Skin of body (tissue), 2 donors: ENCODE results near the gene VTI1B. TPM values are rescaled to one million over a fixed set of nuclear protein-coding genes. Genes with fewer than 3 reads are reported as not detected.
A peak's percentile ranks its signal among the peaks of the same experiment; 100 is the strongest.

Source experiments
- DNase-seq: peaks from one replicate; lab custom pipeline; 2025; lab: John Stamatoyannopoulos, UW
- total RNA-seq: library from RNA; depleted of rRNA; stranded (reverse); fragments of >200 nt; gene quantifications from one replicate; pipeline ENCODE4 v1.2.3, GENCODE V29; 2014

VTI1B gene
- total RNA-seq, 1 donor from 2014 or later, result 34.0 TPM

DNA sequence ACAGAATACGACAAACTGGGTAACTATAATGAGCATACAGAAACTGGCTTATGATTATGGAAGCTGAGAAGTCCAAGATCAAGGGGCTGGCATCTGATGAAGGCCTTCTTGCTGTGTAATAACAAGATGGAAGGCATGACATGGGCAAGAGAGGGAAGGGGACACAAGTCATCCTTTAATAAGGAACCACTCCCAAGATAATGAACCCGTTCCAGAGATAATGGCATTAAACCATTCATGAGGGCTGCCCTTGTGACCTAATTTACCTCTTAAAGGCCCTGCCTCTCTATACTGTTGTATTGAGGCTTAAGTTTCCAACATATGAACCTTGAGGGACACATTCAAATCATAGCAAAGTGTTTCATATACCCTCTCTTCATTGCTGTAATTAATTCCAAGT, 4.6 kb upstream of the VTI1B start:
- no peak for DNase-seq

DNA sequence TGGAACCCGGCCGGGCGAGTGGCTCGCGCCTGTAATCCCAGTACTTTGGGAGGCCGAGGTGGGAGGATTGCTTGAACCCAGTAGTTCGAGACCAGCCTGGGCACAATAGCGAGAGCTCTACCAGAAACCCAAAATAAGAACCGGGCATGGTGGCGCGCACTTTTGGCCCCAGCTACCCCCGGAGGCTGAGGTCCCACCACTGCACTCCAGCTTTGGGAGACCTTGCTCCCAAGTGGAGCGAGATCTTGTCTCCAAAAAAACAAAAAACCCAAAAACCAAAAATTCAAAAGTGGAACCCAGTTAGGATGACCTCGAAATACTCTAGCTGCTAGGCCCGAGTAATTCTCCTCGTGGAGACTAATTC, 769 bp upstream of the VTI1B start:
- no peak for DNase-seq

DNA sequence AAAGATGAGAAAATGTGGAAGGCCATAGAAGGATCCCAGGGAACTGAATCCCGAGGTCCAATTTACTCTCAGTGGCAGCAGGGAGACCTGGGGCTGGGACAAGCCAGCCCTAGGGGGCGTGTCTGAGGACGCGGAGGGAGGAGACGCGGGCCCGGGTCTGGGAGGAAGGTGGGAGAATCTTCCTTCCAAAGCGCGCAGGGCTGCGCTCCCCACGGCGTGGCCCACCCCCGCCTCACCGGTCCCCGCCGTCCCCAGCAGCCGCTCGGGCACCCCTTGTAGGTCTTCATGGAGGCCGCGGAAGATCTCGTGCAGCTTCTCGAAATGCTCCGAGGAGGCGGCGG, 323 bp downstream of the VTI1B start:
- DNase-seq, result no peak

DNA sequence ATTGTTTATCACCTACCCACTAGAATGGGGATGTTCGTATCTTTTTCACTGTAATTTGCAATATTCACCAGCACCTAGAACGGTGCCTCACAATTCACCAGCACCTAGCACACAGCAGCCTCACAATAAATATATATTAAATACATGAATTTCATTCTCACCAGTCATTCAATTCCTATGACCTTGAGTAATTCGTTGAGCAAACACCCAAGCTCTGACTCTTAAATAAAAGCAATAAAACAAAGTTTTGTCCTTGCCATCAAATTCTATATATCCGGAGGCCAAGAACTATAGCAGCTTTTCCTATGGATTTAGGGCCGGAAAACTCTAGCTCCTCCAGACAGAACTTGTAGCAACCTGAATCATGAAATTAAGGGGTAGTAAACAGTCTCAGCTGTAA, 981 bp downstream of the VTI1B start:
- no peak for DNase-seq

DNA sequence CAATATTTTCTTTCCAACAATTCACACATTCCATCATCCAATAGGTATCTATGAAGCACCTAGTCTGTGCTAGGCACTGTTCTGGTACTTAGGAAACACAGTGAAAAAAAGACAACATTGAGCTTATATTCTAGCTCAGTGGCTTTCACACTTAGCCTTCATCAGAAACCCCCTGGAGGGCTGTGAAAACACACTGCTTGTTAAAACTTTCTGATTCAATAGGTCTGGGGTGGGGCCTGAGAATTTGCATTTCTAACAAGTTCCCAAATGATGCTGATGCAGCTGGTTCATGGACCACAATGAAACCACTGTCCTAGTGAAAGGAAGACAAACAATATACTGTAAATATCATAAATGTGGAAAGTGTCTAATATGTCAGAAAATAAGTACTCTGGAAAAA, 5.9 kb downstream of the VTI1B start:
- no peak for DNase-seq

DNA sequence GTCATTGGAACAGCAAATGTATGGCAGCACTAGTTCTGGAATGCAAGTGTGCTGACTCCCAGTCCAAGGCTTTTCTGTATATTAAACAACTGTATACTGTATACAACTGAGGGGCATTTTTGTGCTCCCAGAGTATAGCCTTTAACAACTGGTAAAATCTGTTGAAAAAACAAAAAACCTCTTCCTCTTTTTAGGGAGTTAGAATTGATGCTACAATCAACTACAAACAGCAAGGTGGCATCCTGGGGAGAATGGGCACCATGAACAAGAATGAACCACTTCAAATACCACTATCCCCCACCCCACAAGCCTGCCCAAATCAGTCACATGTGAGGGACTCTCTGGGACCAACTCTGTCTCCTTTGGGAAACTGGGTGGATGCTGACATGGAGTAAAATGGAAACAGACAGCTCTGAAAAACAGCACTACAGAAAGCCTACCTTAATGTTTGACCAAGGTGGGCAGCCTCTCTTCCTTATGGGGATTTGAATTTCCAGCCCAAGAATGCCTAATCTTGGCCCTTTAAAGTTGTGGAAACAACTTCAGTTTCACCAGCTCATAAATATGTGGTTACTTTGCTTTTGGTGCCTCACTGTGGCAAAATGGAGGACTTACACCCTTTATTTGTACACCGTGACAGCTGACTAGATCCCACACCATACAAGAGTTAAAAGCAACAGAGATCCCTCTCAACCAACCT, 7.5 kb downstream of the VTI1B start:
- peak; percentile 48 for DNase-seq

DNA sequence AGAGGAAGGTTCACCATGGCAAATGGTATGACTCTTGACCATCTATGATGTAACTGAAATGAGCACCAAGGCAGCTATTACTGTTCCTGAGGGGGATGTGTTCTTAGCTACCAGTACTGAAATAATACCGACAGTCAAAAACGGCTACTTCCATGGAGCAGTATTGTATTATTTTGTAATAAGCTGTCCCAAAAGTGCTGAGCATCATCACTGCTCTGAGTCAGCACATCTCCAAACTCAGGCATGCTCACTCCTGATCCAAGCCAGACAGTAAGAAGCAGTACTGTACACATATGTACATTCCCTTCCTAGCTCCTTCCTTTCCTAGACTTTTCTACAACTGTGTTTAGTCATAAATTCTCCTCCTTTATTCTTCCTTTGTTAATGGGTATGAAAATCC, 8.6 kb downstream of the VTI1B start:
- no peak for DNase-seq

DNA sequence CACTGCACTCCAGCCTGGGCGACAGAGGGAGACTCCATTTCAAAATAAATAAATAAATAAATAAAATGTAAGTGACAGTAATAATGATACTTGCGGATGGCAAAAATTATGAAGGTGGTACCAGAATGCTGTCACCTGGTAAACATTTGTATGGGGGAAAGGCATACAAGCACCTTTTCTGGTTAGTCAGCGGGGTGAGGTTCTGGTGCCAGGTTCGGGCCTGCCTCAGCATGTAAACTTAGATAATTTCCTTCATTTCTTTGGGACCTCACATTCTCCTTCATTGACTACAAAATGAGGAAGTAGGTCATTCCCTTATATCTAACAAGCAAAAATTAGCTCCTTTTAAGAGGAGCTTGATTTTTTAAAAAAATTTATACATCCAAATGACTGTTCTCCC, 10.8 kb downstream of the VTI1B start:
- no peak for DNase-seq

DNA sequence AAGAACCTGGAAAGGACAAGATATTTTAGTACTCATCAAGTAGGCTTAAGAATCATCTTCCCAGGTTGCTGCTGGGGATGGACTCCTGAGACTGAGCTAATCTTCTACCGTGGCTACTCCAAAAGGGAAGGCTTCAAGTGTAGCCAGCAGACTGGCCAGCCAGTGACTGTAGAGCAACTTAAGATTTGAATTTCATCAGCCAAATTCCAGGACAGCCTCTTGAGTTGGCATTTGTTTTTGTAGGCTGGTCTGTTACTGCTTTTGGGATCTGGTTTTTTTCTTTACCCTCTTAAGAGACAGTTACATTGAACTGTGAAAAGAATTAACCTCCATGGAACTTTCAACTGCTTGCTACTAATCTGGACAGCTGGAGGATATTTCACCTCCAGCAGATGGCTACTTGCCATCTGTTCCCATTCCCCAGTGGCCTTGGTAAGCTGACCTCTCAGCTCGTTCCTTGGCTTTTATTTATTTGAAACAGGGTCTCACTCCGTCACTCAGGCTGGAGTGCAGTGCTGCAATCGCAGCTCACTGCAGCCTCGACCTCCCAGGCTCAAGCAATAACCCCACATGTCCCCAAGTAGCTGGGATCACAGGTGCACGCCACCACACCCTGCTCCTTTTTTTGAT, 20.7 kb downstream of the VTI1B start:
- no peak for DNase-seq

DNA sequence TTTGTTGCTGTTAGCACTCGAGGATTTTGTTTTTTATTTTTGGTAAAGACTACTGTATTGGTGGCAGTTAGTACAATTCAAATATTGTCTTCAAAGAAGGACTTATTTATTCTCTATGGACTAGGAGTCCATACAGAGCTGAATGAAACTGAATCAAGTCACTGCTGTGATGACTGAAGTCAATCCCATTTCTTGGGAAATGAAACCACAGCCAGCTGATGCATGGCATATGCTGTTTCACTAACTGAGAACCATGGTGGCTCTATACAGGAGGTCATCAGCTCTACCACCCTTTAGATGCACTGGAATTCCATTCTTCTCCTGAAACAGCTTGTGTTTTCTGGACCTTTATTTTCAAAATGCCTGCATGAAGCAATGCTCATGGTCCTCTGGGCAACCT, 22.2 kb downstream of the VTI1B start:
- DNase-seq, result no peak

DNA sequence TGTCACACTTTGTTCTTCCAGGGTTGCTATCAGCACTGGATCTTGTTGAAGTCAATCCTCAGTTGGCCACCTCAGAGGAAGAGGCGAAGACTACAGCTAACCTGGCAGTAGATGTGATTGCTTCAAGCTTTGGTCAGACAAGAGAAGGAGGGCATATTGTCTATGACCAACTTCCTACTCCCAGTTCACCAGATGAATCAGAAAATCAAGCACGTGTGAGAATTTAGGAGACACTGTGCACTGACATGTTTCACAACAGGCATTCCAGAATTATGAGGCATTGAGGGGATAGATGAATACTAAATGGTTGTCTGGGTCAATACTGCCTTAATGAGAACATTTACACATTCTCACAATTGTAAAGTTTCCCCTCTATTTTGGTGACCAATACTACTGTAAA, 23.7 kb downstream of the VTI1B start:
- no peak for DNase-seq

DNA sequence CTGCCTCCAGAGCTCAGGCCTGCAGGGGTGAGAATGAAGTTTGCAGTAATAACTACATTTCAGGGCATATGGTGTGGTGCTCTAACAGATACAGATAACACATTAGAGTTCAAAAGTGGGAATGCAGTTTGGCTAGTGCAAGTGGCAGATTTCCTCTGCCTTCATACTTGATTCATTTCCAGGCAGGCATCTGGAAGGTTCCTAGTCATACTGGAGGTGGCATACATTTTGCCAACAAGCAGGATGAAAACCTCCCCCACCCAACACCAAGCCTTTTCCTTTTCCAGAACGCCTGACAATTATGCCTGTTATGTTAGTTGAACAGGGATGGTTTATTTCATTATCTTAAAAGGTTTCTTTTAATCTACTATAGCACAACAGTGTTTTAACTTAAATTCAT, 24.3 kb downstream of the VTI1B start:
- DNase-seq, result no peak

DNA sequence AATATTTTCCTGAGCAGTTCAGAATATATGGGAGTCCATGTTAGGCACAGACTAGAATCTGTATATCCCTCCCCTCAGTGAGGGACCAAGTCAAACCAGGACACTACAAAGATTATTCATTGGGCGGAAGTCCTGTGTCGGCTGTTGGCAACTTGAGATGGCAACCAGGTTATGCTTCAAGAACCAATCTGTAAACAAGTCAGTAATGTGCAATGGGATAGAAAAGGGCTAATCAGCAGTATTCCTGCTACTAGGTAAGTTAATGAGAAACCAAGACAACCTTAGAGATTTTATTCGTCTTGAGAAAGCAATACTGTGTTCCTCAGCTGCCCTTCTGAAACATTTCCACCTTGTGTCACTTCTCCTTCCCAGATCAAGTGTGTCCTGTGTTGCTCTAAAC, 28.3 kb downstream of the VTI1B start:
- no peak for DNase-seq

DNA sequence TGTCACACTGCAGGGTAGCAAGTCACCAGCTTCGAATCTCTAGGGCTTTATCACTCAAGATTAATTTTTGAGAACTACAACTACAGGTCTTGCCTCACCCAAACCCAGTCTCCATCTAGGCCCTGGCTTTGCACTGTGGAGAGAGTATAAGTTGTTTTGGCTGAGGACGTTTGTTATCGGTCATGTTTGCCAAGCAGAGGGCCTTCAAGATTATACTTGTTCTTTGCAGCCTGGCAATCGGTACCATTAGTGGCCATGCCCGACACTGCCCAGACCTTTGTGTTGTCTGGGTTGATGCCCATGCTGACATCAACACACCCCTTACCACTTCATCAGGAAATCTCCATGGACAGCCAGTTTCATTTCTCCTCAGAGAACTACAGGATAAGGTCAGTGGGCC, 29.0 kb downstream of the VTI1B start:
- DNase-seq, result no peak

DNA sequence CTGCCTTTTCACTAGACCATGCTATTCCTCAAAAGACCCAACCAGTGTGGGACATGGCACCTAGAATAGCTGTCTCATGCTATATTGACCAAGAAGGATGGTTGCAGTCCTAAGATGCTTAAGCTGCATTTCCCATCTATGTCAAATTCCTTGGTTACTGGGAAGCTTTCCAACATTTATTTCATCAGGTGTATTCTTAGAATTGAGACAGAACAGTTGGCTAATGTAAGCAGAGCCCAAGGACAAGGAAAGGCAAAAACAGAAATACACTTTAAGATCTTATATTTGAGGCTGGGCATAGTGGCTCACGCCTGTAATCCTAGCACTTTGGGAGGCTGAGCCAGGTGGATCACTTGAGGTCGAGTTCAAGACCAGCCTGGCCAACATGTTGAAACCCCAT, 30.0 kb downstream of the VTI1B start:
- DNase-seq, result no peak

DNA sequence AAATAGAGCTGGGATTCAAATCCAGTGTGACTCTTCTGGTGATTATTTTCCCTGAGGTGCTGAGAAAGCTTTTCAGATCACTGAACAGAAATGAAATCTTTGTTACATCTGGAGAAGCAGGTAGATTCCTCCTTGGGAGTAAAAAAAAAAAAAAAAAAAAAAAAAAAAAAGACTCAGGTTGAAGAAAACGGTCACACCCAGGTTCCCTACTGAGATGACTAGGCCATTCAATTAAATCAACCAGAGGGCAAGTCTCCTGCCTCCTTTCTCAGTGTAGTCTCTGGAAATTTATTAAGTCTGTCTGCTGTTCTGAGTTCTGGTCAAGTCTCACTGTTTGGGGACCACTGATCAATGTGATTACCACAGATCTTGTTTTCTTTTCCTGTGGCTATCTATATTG, 30.7 kb downstream of the VTI1B start:
- no peak for DNase-seq

DNA sequence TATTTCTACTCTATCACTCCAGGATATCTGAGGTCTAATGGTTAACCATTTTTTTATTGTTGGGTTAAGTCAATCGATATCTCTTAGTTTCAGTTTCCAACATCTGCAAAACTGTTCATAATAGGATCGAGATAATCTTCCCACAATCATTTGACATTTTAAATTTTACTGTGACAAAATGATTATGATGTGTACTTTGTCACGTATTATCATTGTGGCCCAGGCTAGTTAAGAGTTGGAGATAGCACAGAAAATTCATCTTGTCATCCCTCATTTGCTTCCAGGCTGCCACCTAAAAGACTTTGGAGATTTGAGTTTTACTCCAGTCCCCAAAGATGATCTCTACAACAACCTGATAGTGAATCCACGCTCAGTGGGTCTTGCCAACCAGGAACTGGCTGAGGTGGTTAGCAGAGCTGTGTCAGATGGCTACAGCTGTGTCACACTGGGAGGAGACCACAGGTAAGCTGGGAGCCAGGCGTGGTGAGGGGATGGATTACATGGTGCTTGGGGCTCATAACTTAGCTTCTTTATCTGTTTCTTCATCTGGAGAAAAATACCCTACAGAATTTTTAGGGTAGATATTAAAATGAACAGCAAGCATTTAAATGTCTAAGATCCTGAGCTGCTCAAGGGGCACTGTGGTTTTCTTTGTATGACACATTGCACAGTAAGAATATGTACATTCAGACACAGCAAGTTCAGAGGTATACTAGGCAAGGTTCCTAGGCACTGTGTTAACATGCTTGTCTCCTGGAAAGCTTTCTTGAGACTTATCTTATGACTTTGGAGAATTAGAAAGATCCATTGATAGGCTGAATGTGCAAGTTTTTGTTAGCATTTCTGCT, 32.3 kb downstream of the VTI1B start:
- DNase-seq, result no peak

DNA sequence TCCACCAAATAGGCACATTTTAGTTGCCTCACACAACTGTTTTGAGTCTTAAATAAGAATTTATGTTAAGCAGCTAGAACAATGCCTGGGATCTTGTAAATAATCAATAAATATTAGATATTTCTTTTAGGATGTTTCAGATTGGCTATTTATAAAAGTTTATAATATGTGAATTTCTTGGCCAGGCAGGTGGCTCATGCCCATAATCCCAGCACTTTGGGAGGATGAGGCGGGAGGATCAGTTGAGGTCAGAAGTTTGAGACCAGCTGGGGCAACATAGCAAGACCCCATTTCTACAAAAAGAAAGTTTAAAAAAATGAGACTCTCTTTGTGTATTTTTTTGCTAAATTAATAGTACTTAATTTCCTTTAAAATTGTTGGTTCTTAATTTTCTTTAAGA, 33.0 kb downstream of the VTI1B start:
- DNase-seq, result no peak

DNA sequence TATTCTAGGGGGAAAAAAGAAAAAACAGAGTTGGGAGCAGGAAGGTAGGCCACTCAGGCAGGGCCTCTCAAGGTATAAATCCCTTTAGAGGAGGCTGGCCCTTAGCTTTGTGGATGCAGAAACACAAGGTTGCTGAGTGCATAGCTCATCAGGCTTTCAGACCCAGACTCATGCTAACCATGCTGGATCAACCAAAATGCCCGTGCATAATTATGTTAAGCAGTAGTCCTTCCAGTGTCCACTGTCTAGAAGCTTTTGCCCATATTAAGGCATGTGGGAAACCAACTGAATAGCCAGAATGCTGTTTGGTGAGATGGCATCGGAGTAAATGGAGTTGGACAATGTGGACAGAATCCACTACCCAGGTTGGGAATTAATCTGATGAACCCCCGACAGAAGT, 35.8 kb downstream of the VTI1B start:
- DNase-seq, result no peak

DNA sequence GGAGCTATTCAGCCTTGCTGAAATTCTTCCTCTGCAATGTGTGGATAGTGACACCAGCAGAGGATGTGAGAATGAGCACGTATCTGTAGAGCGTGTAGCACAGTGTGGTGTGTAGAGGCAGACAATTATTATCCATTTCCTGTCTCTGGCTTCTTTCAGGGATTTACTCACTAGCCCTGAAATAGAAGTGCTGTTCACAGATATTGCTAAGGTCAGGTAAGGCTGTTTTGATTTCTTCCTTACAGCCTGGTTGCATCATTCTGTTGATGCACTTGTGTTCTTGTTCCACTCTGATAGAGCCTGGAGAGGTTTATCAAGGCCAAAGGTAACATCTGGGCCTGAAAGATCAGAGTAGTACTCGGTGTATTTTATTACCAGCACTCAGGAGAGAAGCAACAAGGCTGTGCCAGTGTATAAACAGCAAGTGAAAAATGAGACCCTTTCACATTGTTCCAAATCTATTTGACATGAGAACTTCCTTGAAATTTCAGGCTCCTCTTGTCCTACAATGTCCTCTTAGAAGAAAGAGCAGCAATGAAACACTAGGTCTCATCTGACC, 38.0 kb downstream of the VTI1B start:
- DNase-seq, result no peak

DNA sequence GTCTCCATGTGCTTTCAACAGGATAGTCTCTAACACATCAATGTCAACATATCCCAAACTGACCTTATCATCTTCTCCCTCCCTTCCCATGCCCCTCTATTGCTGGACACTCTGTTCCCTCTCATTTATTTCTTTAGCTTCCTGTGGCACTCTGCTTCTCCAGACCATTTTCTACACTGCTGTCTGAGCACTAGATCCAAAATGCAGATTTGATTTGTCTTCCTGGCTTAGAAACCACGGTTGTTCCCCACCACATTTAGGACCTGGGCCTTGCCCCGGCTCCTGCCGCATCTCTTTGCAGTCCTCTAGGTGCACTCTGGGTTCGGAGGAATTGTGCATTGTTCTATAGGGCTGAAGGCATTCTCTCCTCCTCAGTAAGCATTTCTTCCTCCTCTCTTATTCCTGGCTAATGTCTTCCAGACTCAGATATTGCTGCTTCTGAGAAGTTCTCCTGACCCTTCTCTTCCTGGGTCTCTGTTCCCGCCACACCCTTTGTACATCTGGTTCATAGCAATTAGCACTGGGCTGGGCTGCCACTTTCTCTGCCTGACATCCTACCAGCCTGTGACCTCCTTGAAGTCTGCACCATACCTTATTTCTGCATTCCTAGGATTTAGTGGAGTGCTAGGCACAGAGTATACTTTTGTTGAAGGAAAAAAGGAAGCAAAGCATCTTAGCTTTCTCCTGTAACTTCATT, 40.8 kb downstream of the VTI1B start:
- DNase-seq, result no peak

DNA sequence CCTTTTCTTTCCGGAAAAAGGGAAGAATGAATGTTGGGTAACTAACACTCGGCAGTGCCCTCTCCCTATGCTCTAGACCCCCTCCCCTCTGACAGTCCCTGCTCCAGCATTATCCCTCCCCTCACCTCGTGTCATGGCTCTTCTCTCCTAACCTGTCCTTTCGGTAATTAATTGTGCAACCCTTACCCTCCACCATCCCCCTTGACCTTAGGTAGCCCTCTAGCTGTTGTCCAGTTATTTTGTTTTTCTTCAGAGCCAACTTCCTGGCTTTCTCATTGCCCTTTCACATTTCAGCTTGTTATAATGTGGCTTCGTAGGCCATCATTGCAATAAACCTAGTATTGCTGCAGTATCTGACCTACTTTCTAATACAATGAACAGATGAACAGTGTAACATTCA, 43.5 kb downstream of the VTI1B start:
- no peak for DNase-seq
